Measurements from ENCODE around the gene SLC35G6. TPM values are rescaled to one million over a fixed set of nuclear protein-coding genes. Genes with fewer than 3 reads are reported as not detected.

The SLC35G6 gene
- total and polyA plus RNA-seq, 2 of the 13 experiments (the other 11 are each of a cell fraction or from before 2014, with no cell fraction given) = 0.07 TPM; not detected in 1

DNA sequence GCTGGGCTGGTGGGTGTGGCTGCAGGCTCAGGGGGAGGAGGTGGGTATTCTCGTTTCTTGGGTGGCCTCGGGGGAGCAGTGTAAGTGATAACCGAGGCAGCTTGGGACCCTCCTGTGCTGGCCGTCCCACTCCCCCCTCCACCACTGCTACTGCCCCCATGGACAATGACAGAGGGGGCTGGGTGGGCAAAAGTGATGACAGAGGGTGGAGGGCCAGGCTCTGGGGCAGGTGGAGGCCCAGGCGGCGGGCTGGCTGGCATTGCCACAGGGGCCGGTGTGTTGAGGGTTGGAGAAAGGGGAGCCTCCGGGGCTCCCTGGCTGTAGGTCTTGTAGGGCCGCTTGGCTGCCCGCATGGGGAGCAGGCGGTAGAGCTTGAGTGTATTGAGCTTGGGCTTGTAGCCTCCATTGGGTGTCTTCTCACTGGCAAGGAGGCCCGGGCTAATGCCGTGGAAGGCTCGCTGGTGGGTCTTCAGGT is 17.8 kb upstream of the SLC35G6 start:
- WGBS (ENCODE audit: low lambda C conversion rate) = 99% methylated on average over 12 of the region's 14 CpGs
- in situ Hi-C loops (cut with HindIII; ENCODE audit: extremely low pct_ligation_motif_present, low pct_unique_long_range_greater_than_20kb) (no loop called here), intact Hi-C loops (cut with micrococcal nuclease; ENCODE audit: unreplicated experiment) (no loop called here)
- BruUV-seq (replicated peaks) = no TSS peak
- no peak for TF ChIP-seq CENPT (CRISPR knock-in tag; IDR thresholded peaks at IDR 0.05; ENCODE audit: low read depth)
- TF ChIP-seq HNRNPLL (IDR thresholded peaks at IDR 0.05; ENCODE audit: low read depth, low read length, poor library complexity, severe bottlenecking) = no peak
- TF ChIP-seq ZSCAN25 (CRISPR knock-in tag; IDR thresholded peaks at IDR 0.05) = no peak
- TF ChIP-seq ZSCAN30 (CRISPR knock-in tag; IDR thresholded peaks at IDR 0.05) = no peak
- no peak for TF ChIP-seq BHLHE40 (IDR thresholded peaks at IDR 0.05; ENCODE audit: low read length)
- TF ChIP-seq ARHGAP35 (CRISPR knock-in tag; IDR thresholded peaks at IDR 0.05; ENCODE audit: borderline replicate concordance) = no peak
- no peak overlapping the region for H3K27ac ChIP-seq (ENCODE audit: extremely low read length, insufficient read depth, low read length)
- no peak overlapping the region for H3K9ac ChIP-seq (ENCODE audit: insufficient read depth, low read depth, low read length)
- H3K27me3 ChIP-seq (ENCODE audit: control insufficient read depth in 1 of 2, insufficient read depth in 2 of 2, low read length in 2 of 2) = no peaks in the 10 kb centered on the region
- H4K20me1 ChIP-seq (ENCODE audit: insufficient read depth, low read length) = peaks cover 5% of the 10 kb centered on the region; the same call in 1 of the 2 replicates
- H2AFZ ChIP-seq (ENCODE audit: low read length) = no peak overlapping the region
- ChIA-PET CTCF (ENCODE audit: low intra/inter-chr PET ratio, low total read pairs) (no interaction called here), POLR2A (no interaction called here)
- no peak overlapping the region for H3K4me2 ChIP-seq (ENCODE audit: low read depth, low read length)
- H3K4me1 ChIP-seq (ENCODE audit: insufficient read depth, low read length) = peaks cover 8% of the 10 kb centered on the region; the same call in 1 of the 2 replicates
- no peak; the same call in 1 of the 3 replicates for ATAC-seq
- H3K4me3 ChIP-seq (replicated peaks in 1 of 3; ENCODE audit: insufficient read depth in 1 of 3, low read depth in 2 of 3, low read length in 3 of 3) = no peak overlapping the region
- H3K9me3 ChIP-seq (ENCODE audit: low read length) = no peaks in the 10 kb centered on the region
- DNase-seq (ENCODE audit: low spot score) = no peak
- no peaks in the 10 kb centered on the region for H3K79me2 ChIP-seq (ENCODE audit: insufficient read depth, low read length)
- H3K36me3 ChIP-seq (replicated peaks in 1 of 2; ENCODE audit: control insufficient read depth in 1 of 2, insufficient read depth in 2 of 2, low read length in 2 of 2) = peaks cover 0 to 2% of the 10 kb centered on the region in 2 experiments; a peak in 3 of 5 replicates
- no peak for FAIRE-seq

GRCh38 chr17:7464081-7464480 is 17.2 kb upstream of the SLC35G6 start:
- Histone ChIP-seq H3K4me1 (ENCODE audit: insufficient read depth, low read length) (peaks cover 14% of the 10 kb centered on the region; the same call in 1 of the 2 replicates), H3K9ac (ENCODE audit: insufficient read depth, low read depth, low read length) (no peak overlapping the region), H3K27me3 (ENCODE audit: control insufficient read depth in 1 of 2, insufficient read depth in 2 of 2, low read length in 2 of 2) (no peaks in the 10 kb centered on the region), H4K20me1 (ENCODE audit: insufficient read depth, low read length) (peaks cover 8% of the 10 kb centered on the region; the same call in 1 of the 2 replicates), H3K79me2 (ENCODE audit: insufficient read depth, low read length) (no peaks in the 10 kb centered on the region), H3K36me3 (replicated peaks in 1 of 2; ENCODE audit: control insufficient read depth in 1 of 2, insufficient read depth in 2 of 2, low read length in 2 of 2) (peaks cover 0 to 2% of the 10 kb centered on the region in 2 experiments; a peak in 3 of 5 replicates), H3K4me3 (replicated peaks in 1 of 3; ENCODE audit: insufficient read depth in 1 of 3, low read depth in 2 of 3, low read length in 3 of 3) (no peak overlapping the region), H2AFZ (ENCODE audit: low read length) (no peak overlapping the region), H3K27ac (ENCODE audit: extremely low read length, insufficient read depth, low read length) (no peak overlapping the region), H3K4me2 (ENCODE audit: low read depth, low read length) (no peak overlapping the region), H3K9me3 (ENCODE audit: low read length) (no peaks in the 10 kb centered on the region)
- intact Hi-C loops (cut with micrococcal nuclease; ENCODE audit: unreplicated experiment) = no loop called here
- WGBS (ENCODE audit: low lambda C conversion rate) = 89% methylated on average over 7 of the region's 9 CpGs
- ChIA-PET CTCF (ENCODE audit: low intra/inter-chr PET ratio, low total read pairs) (no interaction called here), POLR2A (no interaction called here)
- DNase-seq (ENCODE audit: low spot score) (no peak), ATAC-seq (no peak), FAIRE-seq (no peak)
- in situ Hi-C loops (cut with HindIII; ENCODE audit: extremely low pct_ligation_motif_present, low pct_unique_long_range_greater_than_20kb) = no loop called here
- BruUV-seq (replicated peaks) = no TSS peak
- TF ChIP-seq, protein P1, sequence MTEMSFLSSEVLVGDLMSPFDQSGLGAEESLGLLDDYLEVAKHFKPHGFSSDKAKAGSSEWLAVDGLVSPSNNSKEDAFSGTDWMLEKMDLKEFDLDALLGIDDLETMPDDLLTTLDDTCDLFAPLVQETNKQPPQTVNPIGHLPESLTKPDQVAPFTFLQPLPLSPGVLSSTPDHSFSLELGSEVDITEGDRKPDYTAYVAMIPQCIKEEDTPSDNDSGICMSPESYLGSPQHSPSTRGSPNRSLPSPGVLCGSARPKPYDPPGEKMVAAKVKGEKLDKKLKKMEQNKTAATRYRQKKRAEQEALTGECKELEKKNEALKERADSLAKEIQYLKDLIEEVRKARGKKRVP (CRISPR knock-in tag; IDR thresholded peaks at IDR 0.05) = no peak
- TF ChIP-seq ZNF589 (CRISPR knock-in tag; conservative IDR thresholded peaks at IDR 0.05) (no peak), FOSL1 (CRISPR knock-in tag; IDR thresholded peaks at IDR 0.05; ENCODE audit: borderline replicate concordance) (no peak), MBD4 (IDR thresholded peaks at IDR 0.05; ENCODE audit: borderline replicate concordance, low read length) (no peak), FOXK2 (IDR thresholded peaks at IDR 0.05) (no peak), ZMYM4 (CRISPR knock-in tag; IDR thresholded peaks at IDR 0.05) (no peak), ZNF761 (CRISPR knock-in tag; conservative IDR thresholded peaks at IDR 0.05) (no peak), FOXA3 (CRISPR knock-in tag; IDR thresholded peaks at IDR 0.05) (no peak), MTF1 (CRISPR knock-in tag; IDR thresholded peaks at IDR 0.05) (no peak), NR2F1 (CRISPR knock-in tag; IDR thresholded peaks at IDR 0.05) (no peak), ZNF629 (CRISPR knock-in tag; conservative IDR thresholded peaks at IDR 0.05) (no peak), ELF1 (CRISPR knock-in tag; IDR thresholded peaks at IDR 0.05) (no peak), ZBTB20 (CRISPR knock-in tag; IDR thresholded peaks at IDR 0.05; ENCODE audit: borderline replicate concordance, low read depth) (no peak)
- TF ChIP-seq, protein P2, sequence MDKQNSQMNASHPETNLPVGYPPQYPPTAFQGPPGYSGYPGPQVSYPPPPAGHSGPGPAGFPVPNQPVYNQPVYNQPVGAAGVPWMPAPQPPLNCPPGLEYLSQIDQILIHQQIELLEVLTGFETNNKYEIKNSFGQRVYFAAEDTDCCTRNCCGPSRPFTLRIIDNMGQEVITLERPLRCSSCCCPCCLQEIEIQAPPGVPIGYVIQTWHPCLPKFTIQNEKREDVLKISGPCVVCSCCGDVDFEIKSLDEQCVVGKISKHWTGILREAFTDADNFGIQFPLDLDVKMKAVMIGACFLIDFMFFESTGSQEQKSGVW (CRISPR knock-in tag; IDR thresholded peaks at IDR 0.05; ENCODE audit: borderline replicate concordance) = no peak

Data from HepG2 (cell line).